CD4-positive, alpha-beta memory T cell (primary cell): ENCODE measurements around the gene C11orf21. TPM values are rescaled to one million over a fixed set of nuclear protein-coding genes. Genes with fewer than 3 reads are reported as not detected.

ENCODE experiments used
- CTCF ChIA-PET: fragments of 350-600 bp; sonication (Branson Sonifier 250); formaldehyde crosslinking; loops from one replicate; lab custom pipeline; 2021; ENCODE audit warnings: inconsistent platforms; ENCODE audit not compliant: partially characterized antibody; lab: Charles Lee
- POLR2A ChIA-PET: fragments of 350-600 bp; sonication (Branson Sonifier 250); formaldehyde crosslinking; loops from one replicate; lab custom pipeline; 2021; ENCODE audit not compliant: partially characterized antibody; lab: Charles Lee
- DNase-seq, 5 donors: peaks; one replicate each; pipeline versions ENCODE4 v3.0.0 to v3.0.0-alpha.2; 2020 to 2022; ENCODE audit warnings: mixed read lengths in 1 of 5
- H3K27ac ChIP-seq: one replicate; pipeline ENCODE4 v1.7.0; 2013; ENCODE audit warnings: low read depth, low read length
- H3K27me3 ChIP-seq: 2 replicates; pipeline ENCODE4 v1.7.0; 2013; ENCODE audit warnings: mild to moderate bottlenecking, low read length, moderate library complexity; ENCODE audit not compliant: insufficient read depth
- H3K36me3 ChIP-seq: 2 replicates; pipeline ENCODE4 v1.7.0; 2013; ENCODE audit warnings: mild to moderate bottlenecking, low read length, moderate library complexity; ENCODE audit not compliant: insufficient read depth
- H3K4me1 ChIP-seq: 2 replicates; pipeline ENCODE4 v1.7.0; 2013; ENCODE audit warnings: mild to moderate bottlenecking, low read length, moderate library complexity; ENCODE audit not compliant: insufficient read depth
- H3K4me3 ChIP-seq, 2 donors: one replicate each; pipeline ENCODE4 v1.7.0; 2013; ENCODE audit warnings: low read length in 2 of 2, mild to moderate bottlenecking in 1 of 2
- H3K9me3 ChIP-seq, 2 donors: one replicate each; pipeline ENCODE4 v1.7.0; 2013; ENCODE audit warnings: low read length in 2 of 2, control low read depth in 1 of 2; ENCODE audit not compliant: control insufficient read depth in 1 of 2
- H3K27ac Mint-ChIP-seq, 7 donors: one replicate each; pipeline ENCODE4 v1.8.0; 2020 to 2021; ENCODE audit warnings: mixed read lengths in 7 of 7, mild to moderate bottlenecking in 6 of 7, inconsistent platforms in 3 of 7, moderate library complexity in 3 of 7
- H3K27me3 Mint-ChIP-seq, 2 donors: one replicate each; pipeline ENCODE4 v1.8.0; 2020 to 2021; ENCODE audit warnings: mixed read lengths in 2 of 2
- H3K36me3 Mint-ChIP-seq, 2 donors: one replicate each; pipeline ENCODE4 v1.8.0; 2020 to 2021; ENCODE audit warnings: mixed read lengths in 2 of 2, inconsistent platforms in 1 of 2, mild to moderate bottlenecking in 1 of 2
- H3K4me1 Mint-ChIP-seq, 4 donors: one replicate each; pipeline ENCODE4 v1.8.0; 2020 to 2021; ENCODE audit warnings: mixed read lengths in 4 of 4, mild to moderate bottlenecking in 1 of 4
- H3K4me3 Mint-ChIP-seq, 8 donors: one replicate each; pipeline ENCODE4 v1.8.0; 2020 to 2021; ENCODE audit warnings: mixed read lengths in 8 of 8, mild to moderate bottlenecking in 7 of 8, moderate library complexity in 6 of 8, inconsistent platforms in 3 of 8
- H3K9me3 Mint-ChIP-seq, 8 donors: one replicate each; pipeline ENCODE4 v1.8.0; 2020 to 2021; ENCODE audit warnings: mixed read lengths in 8 of 8, mild to moderate bottlenecking in 5 of 8, inconsistent platforms in 3 of 8, moderate library complexity in 1 of 8
- intact Hi-C: fragments of 100-400 bp; cut with micrococcal nuclease; formaldehyde crosslinking; loops from one replicate; pipeline ENCODE4 v1.15.1; 2023
- polyA plus RNA-seq, 2 donors: library from polyadenylated mRNA; unstranded; fragments of 300-500 nt; fragmentation: Illumina TruSeq; gene quantifications; one replicate each; pipeline ENCODE4 v1.2.3, GENCODE V29; 2021
- total RNA-seq, 2 experiments: library from RNA; stranded (reverse); gene quantifications; one replicate each; pipeline ENCODE4 v1.2.3, GENCODE V29; 2021

Gene C11orf21
- total and polyA plus RNA-seq, 4 experiments from 2014 or later, result 9.4 to 65.6 (median 37.6) TPM

GRCh38 chr11:2312232-2313042, 10.7 kb upstream of the C11orf21 start:
- H3K27ac Mint-ChIP-seq, result no peak overlapping the region
- intact Hi-C loops, result no loop called here
- H3K4me3 Mint-ChIP-seq, result no peak overlapping the region
- H3K36me3 ChIP-seq, result no peaks in the 10 kb centered on the region
- peaks cover 3% of the 10 kb centered on the region for H3K4me1 ChIP-seq
- peaks cover 0 to 2% of the 10 kb centered on the region in 2 donors for H3K27me3 Mint-ChIP-seq
- H3K36me3 Mint-ChIP-seq, result no peaks in the 10 kb centered on the region
- no peaks in the 10 kb centered on the region for H3K9me3 Mint-ChIP-seq
- ChIA-PET CTCF (no interaction called here), POLR2A (interaction anchor here (2.4 to 3.1 kb wide), 3 partner anchors 8 to 11 kb away, joined by 10 to 16 read pairs (median 15); partner anchors contain the start of genes C11orf21 and TSPAN32)
- no peak overlapping the region for H3K27ac ChIP-seq
- DNase-seq, result peak in 1 of 5 donors; percentile 25
- H3K4me3 ChIP-seq, result no peak overlapping the region
- peaks cover 0 to 1% (median under 1%) of the 10 kb centered on the region in 4 donors for H3K4me1 Mint-ChIP-seq
- H3K27me3 ChIP-seq, result no peaks in the 10 kb centered on the region
- H3K9me3 ChIP-seq, result no peaks in the 10 kb centered on the region

DNA sequence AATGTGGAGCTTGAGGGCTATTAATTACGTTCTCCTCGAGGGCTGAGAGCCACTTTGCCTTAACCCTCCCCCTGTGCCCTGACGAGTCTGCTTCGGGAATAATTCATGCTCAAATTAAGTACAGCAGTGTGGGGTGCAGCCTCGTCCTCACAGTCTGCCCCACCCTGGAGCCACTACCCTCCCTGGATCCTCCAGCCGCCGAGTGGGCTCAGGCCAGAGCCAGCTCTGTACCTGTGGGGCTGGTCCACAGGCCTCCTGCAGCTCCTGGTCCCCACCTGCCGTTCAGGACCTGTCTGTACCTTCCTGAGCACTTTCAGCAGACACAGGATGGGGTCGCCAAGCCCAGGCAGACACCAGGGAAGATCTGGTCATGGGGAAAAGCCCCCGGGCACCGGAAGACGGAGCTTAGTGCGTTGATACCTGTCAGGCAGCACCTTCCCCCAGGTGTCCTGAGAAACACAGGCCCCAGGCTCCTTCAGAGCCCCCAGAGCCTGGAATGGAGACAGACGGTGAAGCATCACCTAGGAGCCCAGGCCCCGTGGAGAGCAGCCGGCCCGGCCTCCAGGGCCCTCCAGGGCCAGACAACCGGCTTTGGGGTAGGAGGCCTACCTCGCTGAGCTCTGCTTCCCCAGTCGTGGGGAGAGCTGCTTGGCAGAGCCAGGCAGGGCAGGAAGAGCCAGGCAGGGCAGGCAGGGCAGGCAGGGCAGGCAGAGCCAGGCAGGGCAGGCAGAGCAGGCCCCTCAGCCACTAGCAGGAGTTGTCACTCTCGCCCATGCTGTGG, 9.8 kb upstream of the C11orf21 start:
- Mint-ChIP-seq H3K27me3 (no peaks in the 10 kb centered on the region), H3K4me1 (peaks cover under 1 to 2% (median 1%) of the 10 kb centered on the region in 4 donors), H3K9me3 (no peaks in the 10 kb centered on the region), H3K36me3 (no peaks in the 10 kb centered on the region), H3K27ac (no peak overlapping the region), H3K4me3 (no peak overlapping the region)
- peak in 1 of 5 donors; percentile 25 for DNase-seq
- Histone ChIP-seq H3K27ac (no peak overlapping the region), H3K9me3 (no peaks in the 10 kb centered on the region), H3K4me3 (no peak overlapping the region), H3K4me1 (peaks cover 12% of the 10 kb centered on the region), H3K36me3 (no peaks in the 10 kb centered on the region), H3K27me3 (no peaks in the 10 kb centered on the region)
- POLR2A ChIA-PET, result interaction anchor here (2.5 to 3.1 kb wide), 2 partner anchors 9 to 10 kb away, joined by 10 to 16 read pairs; partner anchors contain the start of genes C11orf21 and TSPAN32
- intact Hi-C loops, result no loop called here
- CTCF ChIA-PET, result interaction anchor here (2.9 kb wide), 1 partner anchor 108 kb away, joined by 15 read pairs; no protein-coding TSS in a partner anchor

DNA sequence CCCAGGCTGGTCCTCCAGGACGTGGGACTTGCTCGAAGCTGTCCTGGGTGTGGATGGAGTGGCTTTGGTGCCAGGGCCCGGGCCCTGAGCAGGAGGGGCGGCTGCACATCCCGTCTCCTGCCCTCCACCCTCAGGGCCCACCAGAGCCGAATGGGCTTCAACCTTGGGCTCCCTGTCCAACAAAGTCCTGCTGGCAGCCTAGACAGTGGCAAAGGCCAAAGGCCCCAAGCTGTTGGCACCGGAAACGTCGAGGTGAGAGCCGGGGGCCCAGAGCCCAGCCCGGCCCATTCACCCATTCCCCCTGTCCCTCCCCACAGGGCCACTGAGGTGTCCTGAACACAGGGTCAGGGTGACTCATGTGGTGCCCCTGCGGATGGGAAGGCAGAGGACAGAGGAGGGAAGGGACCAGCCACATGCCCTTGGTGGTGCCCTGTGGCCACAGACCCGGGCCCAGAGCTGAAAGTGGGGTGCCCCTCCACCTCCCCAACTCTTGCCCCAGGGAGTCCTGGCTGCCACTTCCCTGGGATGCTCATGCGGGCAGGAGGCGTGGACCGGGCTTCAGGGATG, 9.2 kb upstream of the C11orf21 start:
- DNase-seq, result peak in 1 of 5 donors; percentile 8
- CTCF ChIA-PET, result interaction anchor here (1.0 to 2.9 kb wide), 2 partner anchors 9 to 109 kb away, joined by 3 to 15 read pairs; partner anchors contain the start of genes C11orf21 and TSPAN32
- Mint-ChIP-seq H3K4me3 (no peak overlapping the region), H3K9me3 (no peaks in the 10 kb centered on the region), H3K27me3 (no peaks in the 10 kb centered on the region), H3K27ac (no peak overlapping the region), H3K4me1 (peaks cover 5 to 8% (median 7%) of the 10 kb centered on the region in 4 donors), H3K36me3 (peaks cover 1 to 2% of the 10 kb centered on the region in 2 donors)
- POLR2A ChIA-PET, result interaction anchor here (1.2 to 3.1 kb wide), 3 partner anchors 9 to 67 kb away, joined by 3 to 16 read pairs (median 10); partner anchors contain the start of genes C11orf21 and TSPAN32
- Histone ChIP-seq H3K4me3 (no peak overlapping the region), H3K27me3 (no peaks in the 10 kb centered on the region), H3K4me1 (peaks cover 19% of the 10 kb centered on the region), H3K27ac (no peak overlapping the region), H3K9me3 (no peaks in the 10 kb centered on the region), H3K36me3 (no peaks in the 10 kb centered on the region)
- intact Hi-C loops, result no loop called here

DNA sequence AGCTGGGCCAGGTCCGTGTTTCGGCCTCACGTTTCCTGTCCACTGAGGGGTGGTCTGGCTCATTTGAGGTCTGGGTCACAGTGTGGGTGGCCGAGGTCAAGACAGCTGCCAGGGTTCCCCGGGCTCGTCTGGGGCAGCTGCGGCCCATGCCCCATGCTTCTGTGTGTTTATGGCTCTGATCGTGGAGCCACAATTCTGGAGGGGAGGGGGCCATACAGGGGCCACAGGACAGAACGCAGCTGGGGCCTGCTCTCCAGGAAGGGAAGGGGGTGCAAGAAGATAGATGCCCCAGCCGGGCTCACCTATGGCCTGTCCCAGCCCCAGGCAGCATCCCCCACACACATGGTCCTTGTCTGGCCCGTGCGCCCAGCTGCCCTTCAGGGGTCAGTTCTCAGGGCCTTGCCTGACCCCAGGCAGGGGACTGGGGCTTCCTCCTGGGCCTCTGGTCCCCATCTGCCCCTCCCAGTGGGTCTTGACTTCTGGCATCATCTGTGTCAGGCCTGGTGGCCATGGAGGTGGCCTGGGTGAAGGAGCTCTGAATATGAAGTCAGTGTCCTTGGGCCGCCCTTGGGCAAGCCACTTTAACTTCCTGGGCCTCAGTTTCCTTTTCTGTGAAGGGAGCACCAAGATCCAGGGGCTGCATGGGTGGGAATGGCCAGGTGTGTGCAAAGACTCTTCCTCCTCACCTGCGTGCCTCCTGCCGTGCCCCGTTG, 8.5 kb upstream of the C11orf21 start:
- POLR2A ChIA-PET, result interaction anchor here (1.2 to 3.1 kb wide), 3 partner anchors 8 to 68 kb away, joined by 3 to 16 read pairs (median 10); partner anchors contain the start of genes C11orf21 and TSPAN32
- peak overlapping the region in 1 of 7 donors; percentile 24 for H3K27ac Mint-ChIP-seq

GRCh38 chr11:2309251-2310072, 7.7 kb upstream of the C11orf21 start:
- Mint-ChIP-seq H3K4me1 (peaks cover 11 to 21% (median 16%) of the 10 kb centered on the region in 4 donors), H3K27ac (no peak overlapping the region), H3K9me3 (no peaks in the 10 kb centered on the region), H3K36me3 (peaks cover 4 to 5% of the 10 kb centered on the region in 2 donors), H3K4me3 (no peak overlapping the region), H3K27me3 (no peaks in the 10 kb centered on the region)
- ChIA-PET CTCF (interaction anchor here (1.0 to 2.9 kb wide), 3 partner anchors 8 to 110 kb away, joined by 3 to 15 read pairs (median 3); partner anchors contain the start of genes C11orf21 and TSPAN32), POLR2A (interaction anchor here (1.0 to 3.1 kb wide), 4 partner anchors 8 to 91 kb away, joined by 3 to 16 read pairs (median 7); partner anchors contain the start of genes C11orf21, TSPAN32 and TSSC4)
- Histone ChIP-seq H3K27me3 (no peaks in the 10 kb centered on the region), H3K4me3 (no peak overlapping the region), H3K4me1 (peaks cover 33% of the 10 kb centered on the region), H3K27ac (no peak overlapping the region), H3K36me3 (no peaks in the 10 kb centered on the region), H3K9me3 (no peaks in the 10 kb centered on the region)
- intact Hi-C loops, result no loop called here
- DNase-seq, result peak in 1 of 5 donors; percentile 13

More for the DNA sequence above, 8.5 kb upstream of the C11orf21 start:
- Histone ChIP-seq H3K27me3 (no peaks in the 10 kb centered on the region), H3K9me3 (no peaks in the 10 kb centered on the region), H3K27ac (no peak overlapping the region), H3K36me3 (no peaks in the 10 kb centered on the region), H3K4me1 (peaks cover 26% of the 10 kb centered on the region), H3K4me3 (no peak overlapping the region)
- Mint-ChIP-seq H3K36me3 (peaks cover 2 to 4% of the 10 kb centered on the region in 2 donors), H3K9me3 (no peaks in the 10 kb centered on the region), H3K4me3 (no peak overlapping the region), H3K4me1 (peaks cover 11 to 15% (median 12%) of the 10 kb centered on the region in 4 donors), H3K27me3 (no peaks in the 10 kb centered on the region)
- intact Hi-C loops, result no loop called here
- peak in 1 of 5 donors; percentile 36 for DNase-seq
- CTCF ChIA-PET, result interaction anchor here (1.0 to 2.9 kb wide), 3 partner anchors 8 to 110 kb away, joined by 3 to 15 read pairs (median 3); partner anchors contain the start of genes C11orf21 and TSPAN32
